K562 (cell line): ENCODE measurements around the gene OOSP4A. TPM values are rescaled to one million over a fixed set of nuclear protein-coding genes. Genes with fewer than 3 reads are reported as not detected.
A peak's percentile ranks its signal among the peaks of the same experiment; 100 is the strongest.

Source experiments
- ATAC-seq: fragments of 200-7000 bp; cut with Tn5 transposase; 3 replicates; pipeline ENCODE4 v1.9.1; 2020; ENCODE audit warnings: moderate library complexity
- BruUV-seq: library from RNA; stranded (reverse); fragments of 400-500 nt; replicated peaks from 2 replicates; lab custom pipeline; 2021; lab: Mats Ljungman, UMichigan
- CTCF ChIA-PET: fragments of 300-600 bp; formaldehyde crosslinking; extraction: SDS; loops from one replicate; lab custom pipeline; 2021; ENCODE audit warnings: low intra/inter-chr PET ratio; lab: Yijun Ruan, JAX
- POLR2A ChIA-PET: fragments of 300-600, 350-650 bp; sonication (Branson Sonifier 250); formaldehyde crosslinking; extraction: SDS; loops from one replicate; lab custom pipeline; 2021; ENCODE audit warnings: antibody characterized with exemption, inconsistent platforms; lab: Yijun Ruan, JAX
- DNase-seq, 4 experiments: peaks; one replicate each; pipeline versions ENCODE4 v3.0.0 to v3.0.0-alpha.2; 2011 to 2018; ENCODE audit warnings: low spot score in 3 of 4, mixed read lengths in 3 of 4; ENCODE audit errors: extremely low read depth in 1 of 4
- FAIRE-seq: peaks from 2 replicates; lab custom pipeline; 2011; peaks lifted over from hg19 to GRCh38; lab: Jason Lieb, UNC
- H2AFZ ChIP-seq: 2 replicates; pipeline ENCODE4 v1.6.0; 2011; ENCODE audit warnings: low read depth, low read length, control low read depth, inconsistent platforms
- H3K27ac ChIP-seq: fragments of 200-600 bp; 3 replicates; pipeline ENCODE4 v1.8.0; 2011; ENCODE audit warnings: low read depth, mild to moderate bottlenecking, control low read depth, inconsistent platforms, low read length, moderate library complexity, mixed read lengths; ENCODE audit errors: extremely low read depth
- H3K27me3 ChIP-seq, 2 experiments: fragments of 300-600 bp in 1 of 2; 2 replicates in 1 of 2; 3 replicates in 1 of 2; pipeline versions ENCODE4 v1.6.0 to v1.8.0; 2011; ENCODE audit warnings: inconsistent platforms in 2 of 2, low read length in 2 of 2, mild to moderate bottlenecking in 1 of 2, mixed read lengths in 1 of 2, moderate library complexity in 1 of 2; ENCODE audit not compliant: control insufficient read depth in 2 of 2, insufficient read depth in 2 of 2
- H3K36me3 ChIP-seq: fragments of 300-600 bp; 3 replicates; pipeline ENCODE4 v1.8.0; 2011; ENCODE audit warnings: mild to moderate bottlenecking, low read length, inconsistent platforms; ENCODE audit not compliant: control insufficient read depth, insufficient read depth
- H3K4me1 ChIP-seq, 2 experiments: fragments of 200-600 bp in 1 of 2; replicated peaks in 1 of 2; 2 replicates in 1 of 2; 3 replicates in 1 of 2; pipeline versions ENCODE4 v1.5.1 to v1.8.0; 2011; ENCODE audit warnings: inconsistent platforms in 2 of 2, low read length in 2 of 2, mild to moderate bottlenecking in 1 of 2, mixed read lengths in 1 of 2, moderate library complexity in 1 of 2; ENCODE audit not compliant: control insufficient read depth in 2 of 2, insufficient read depth in 2 of 2
- H3K4me2 ChIP-seq: 2 replicates; pipeline ENCODE4 v1.6.1; 2011; ENCODE audit warnings: low read length, control low read depth, inconsistent platforms, mixed read lengths; ENCODE audit not compliant: insufficient read depth
- H3K4me3 ChIP-seq: fragments of 200-600 bp; sonication (generic), shearing (Covaris generic); 2 replicates; pipeline ENCODE4 v1.5.1; 2016; ENCODE audit warnings: control low read depth, inconsistent platforms
- H3K79me2 ChIP-seq: fragments of 200-600 bp; 3 replicates; pipeline ENCODE4 v1.8.0; 2011; ENCODE audit warnings: low read length, inconsistent platforms; ENCODE audit not compliant: control insufficient read depth, insufficient read depth
- H3K9ac ChIP-seq, 2 experiments: 2 replicates each; pipeline versions ENCODE4 v1.6.0 to v1.6.1; 2011; ENCODE audit warnings: low read depth in 2 of 2, low read length in 2 of 2, control low read depth in 1 of 2, inconsistent platforms in 1 of 2, mild to moderate bottlenecking in 1 of 2, mixed read lengths in 1 of 2; ENCODE audit not compliant: insufficient read depth in 1 of 2
- H3K9me1 ChIP-seq: one replicate; pipeline ENCODE4 v1.6.0; 2011; ENCODE audit warnings: inconsistent platforms, mild to moderate bottlenecking, low read length, moderate library complexity; ENCODE audit not compliant: control insufficient read depth, insufficient read depth
- H3K9me3 ChIP-seq: replicated peaks from 2 replicates; pipeline ENCODE4 v1.5.1; 2011; ENCODE audit warnings: low read depth, low read length, inconsistent platforms; ENCODE audit not compliant: control insufficient read depth, insufficient read depth
- H4K20me1 ChIP-seq: replicated peaks from 2 replicates; pipeline ENCODE4 v1.6.1; 2011; ENCODE audit warnings: low read length, inconsistent platforms, mixed read lengths; ENCODE audit not compliant: control insufficient read depth, insufficient read depth
- BACH1 ChIP-seq: fragments of 200-800 bp; sonication (Bioruptor generic); IDR thresholded peaks from 2 replicates; pipeline ENCODE4 v1.6.1; 2016; ENCODE audit warnings: missing genetic modification characterization, missing compliant biosample characterization
- CBFA2T2 ChIP-seq: fragments of 450-650 bp; conservative IDR thresholded peaks from 2 replicates; pipeline ENCODE4 v1.6.1; 2017; ENCODE audit warnings: mild to moderate bottlenecking
- CTCF ChIP-seq, 3 experiments: IDR thresholded peaks in 2 of 3; conservative IDR thresholded peaks in 1 of 3; 2 replicates each; pipeline ENCODE4 v1.5.1; 2011 to 2012; ENCODE audit warnings: low read length in 3 of 3, mild to moderate bottlenecking in 3 of 3, control low read depth in 2 of 3, improper control_type of control experiment in 1 of 3, inconsistent platforms in 1 of 3, low read depth in 1 of 3, mixed read lengths in 1 of 3, moderate library complexity in 1 of 3; ENCODE audit not compliant: insufficient read depth in 2 of 3
- E2F8 ChIP-seq: fragments of 450-650 bp; IDR thresholded peaks from 2 replicates; pipeline ENCODE4 v1.7.1; 2018; ENCODE audit warnings: mild to moderate bottlenecking, low read depth; ENCODE audit not compliant: partially characterized antibody
- ERF ChIP-seq: fragments of 450-650 bp; formaldehyde crosslinking; IDR thresholded peaks from 2 replicates; pipeline ENCODE4 v1.4.0; 2020; ENCODE audit warnings: mild to moderate bottlenecking, mixed read lengths
- MAX ChIP-seq: sonication (generic); formaldehyde crosslinking; IDR thresholded peaks from 2 replicates; pipeline ENCODE4 v1.9.0; 2022; ENCODE audit warnings: mild to moderate bottlenecking, missing genetic modification reagents
- SMARCE1 ChIP-seq: fragments of 450-650 bp; IDR thresholded peaks from 2 replicates; pipeline ENCODE4 v1.7.1; 2016; ENCODE audit warnings: mild to moderate bottlenecking
- ZFX ChIP-seq: sonication (generic); formaldehyde crosslinking; IDR thresholded peaks from 2 replicates; pipeline ENCODE4 v1.8.0; 2022; ENCODE audit warnings: mild to moderate bottlenecking, missing genetic modification reagents, moderate library complexity
- ZNF146 ChIP-seq: IDR thresholded peaks from one replicate; pipeline ENCODE4 v1.6.1; 2018; ENCODE audit warnings: missing compliant biosample characterization; ENCODE audit not compliant: unreplicated experiment
- ZNF408 ChIP-seq: fragments of 250-450 bp; sonication (Bioruptor Pico); IDR thresholded peaks from 2 replicates; pipeline ENCODE4 v1.4.0; 2020; ENCODE audit warnings: low read depth, mild to moderate bottlenecking, moderate library complexity
- WGBS: fragments of 100-300 bp; shearing (Covaris generic); methylation state at CpG from one replicate; pipeline ENCODE4 v1.1.6; 2016; ENCODE audit warnings: low coverage, mixed read lengths; ENCODE audit not compliant: insufficient coverage; ENCODE audit errors: missing lambda C conversion rate; 5-methylcytosine and 5-hydroxymethylcytosine counted together
- in situ Hi-C: fragments of 300-500 bp; cut with MboI; formaldehyde crosslinking; loops from 4 replicates; pipeline ENCODE4 v1.15.0; 2018; ENCODE audit warnings: inconsistent platforms, mixed read lengths
- intact Hi-C: fragments of 100-400 bp; cut with micrococcal nuclease; formaldehyde crosslinking; loops from 2 replicates; pipeline ENCODE4 v1.14.2; 2022
- polyA plus RNA-seq, 8 experiments: library from polyadenylated mRNA; depleted of rRNA in 4 of 8; stranded (reverse) in 5 of 8; unstranded in 3 of 8; fragments of >200 nt; fragmentation: Nextera tagmentation in 2 of 8; fragmentation: Illumina TruSeq in 1 of 8; extraction: Ambion mirVana in 2 of 8; extraction: Trizol in 1 of 8; gene quantifications; 2 replicates each; pipeline versions ENCODE4 v1.2.1 to v1.2.3, GENCODE V29; 2011 to 2014; ENCODE audit warnings: inconsistent platforms in 1 of 8, missing spikeins in 1 of 8
- total RNA-seq, 7 experiments: library from RNA; depleted of rRNA in 6 of 7; stranded (reverse); fragments of >200 nt in 6 of 7; fragmentation: Illumina TruSeq in 2 of 7; extraction: Trizol in 2 of 7; gene quantifications; 2 replicates each; pipeline versions ENCODE4 v1.2.1 to v1.2.3, GENCODE V29; 2011 to 2021; ENCODE audit warnings: low replicate concordance in 1 of 7
- TF ChIP-seq, protein P1 (sequence below): sonication (generic); formaldehyde crosslinking; IDR thresholded peaks from 2 replicates; pipeline ENCODE4 v1.8.1; 2023; ENCODE audit warnings: mild to moderate bottlenecking, missing genetic modification reagents, moderate library complexity
- TF ChIP-seq, protein P2 (sequence below): fragments of 250-450 bp; sonication (Bioruptor Pico); IDR thresholded peaks from 2 replicates; pipeline ENCODE4 v1.4.0; 2020; ENCODE audit warnings: borderline replicate concordance

Gene OOSP4A
- total and polyA plus RNA-seq, 9 of the 15 experiments (the other 6 are each of a cell fraction or from before 2014, with no cell fraction given): 0.40 to 2.4 (median 0.74) TPM; not detected in 2

- POLR2A ChIA-PET: interaction anchor here (0.5 to 1.1 kb wide), 3 partner anchors 9 to 1375 kb away, joined by 3 to 4 read pairs (median 4); no protein-coding TSS in a partner anchor
- intact Hi-C loops: loop anchor here (1.0 to 2.0 kb wide), 2 partner anchors 138 to 170 kb away; no protein-coding TSS in a partner anchor
- TF ChIP-seq ZNF146 (CRISPR knock-in tag) (peak; percentile 90), CBFA2T2 (peak; percentile 100), ZNF408 (CRISPR knock-in tag) (no peak), ZFX (no peak), BACH1 (tag) (peak; percentile 87), ERF (peak; percentile 33; the same call in 1 of the 2 replicates), SMARCE1 (peak; percentile 99), CTCF (IDR thresholded peaks at IDR 0.05 in 2 of 3, conservative IDR thresholded peaks at IDR 0.05 in 1 of 3; ENCODE audit: insufficient read depth in 2 of 3, low read depth in 1 of 3, low read length in 3 of 3) (0 out of 6 replicates have a peak, but pooled peaks of 1 of the 3 experiments have one; percentile 1), E2F8 (no peak), MAX (no peak)
- TF ChIP-seq, protein P1, sequence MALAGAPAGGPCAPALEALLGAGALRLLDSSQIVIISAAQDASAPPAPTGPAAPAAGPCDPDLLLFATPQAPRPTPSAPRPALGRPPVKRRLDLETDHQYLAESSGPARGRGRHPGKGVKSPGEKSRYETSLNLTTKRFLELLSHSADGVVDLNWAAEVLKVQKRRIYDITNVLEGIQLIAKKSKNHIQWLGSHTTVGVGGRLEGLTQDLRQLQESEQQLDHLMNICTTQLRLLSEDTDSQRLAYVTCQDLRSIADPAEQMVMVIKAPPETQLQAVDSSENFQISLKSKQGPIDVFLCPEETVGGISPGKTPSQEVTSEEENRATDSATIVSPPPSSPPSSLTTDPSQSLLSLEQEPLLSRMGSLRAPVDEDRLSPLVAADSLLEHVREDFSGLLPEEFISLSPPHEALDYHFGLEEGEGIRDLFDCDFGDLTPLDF (CRISPR knock-in tag): no peak
- TF ChIP-seq, protein P2, sequence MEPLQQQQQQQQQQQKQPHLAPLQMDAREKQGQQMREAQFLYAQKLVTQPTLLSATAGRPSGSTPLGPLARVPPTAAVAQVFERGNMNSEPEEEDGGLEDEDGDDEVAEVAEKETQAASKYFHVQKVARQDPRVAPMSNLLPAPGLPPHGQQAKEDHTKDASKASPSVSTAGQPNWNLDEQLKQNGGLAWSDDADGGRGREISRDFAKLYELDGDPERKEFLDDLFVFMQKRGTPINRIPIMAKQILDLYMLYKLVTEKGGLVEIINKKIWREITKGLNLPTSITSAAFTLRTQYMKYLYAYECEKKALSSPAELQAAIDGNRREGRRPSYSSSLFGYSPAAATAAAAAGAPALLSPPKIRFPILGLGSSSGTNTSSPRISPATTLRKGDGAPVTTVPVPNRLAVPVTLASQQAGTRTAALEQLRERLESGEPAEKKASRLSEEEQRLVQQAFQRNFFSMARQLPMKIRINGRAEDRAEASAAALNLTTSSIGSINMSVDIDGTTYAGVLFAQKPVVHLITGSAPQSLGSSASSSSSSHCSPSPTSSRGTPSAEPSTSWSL (CRISPR knock-in tag): no peak
Measured at GRCh38 chr11:59960502-59961381, 3.1 kb upstream of the OOSP4A start.

More at GRCh38 chr11:59960502-59961381, 3.1 kb upstream of the OOSP4A start:
- FAIRE-seq (peak; percentile 86), ATAC-seq (peak; percentile 88), DNase-seq (peak; percentile 84 to 90 (median 88))
- Histone ChIP-seq H3K79me2 (no peaks in the 10 kb centered on the region), H3K9me1 (no peaks in the 10 kb centered on the region), H3K4me2 (peak overlapping the region; percentile 57; the same call in 1 of the 2 replicates), H3K4me3 (no peak overlapping the region), H2AFZ (peak overlapping the region; percentile 34), H4K20me1 (no peaks in the 10 kb centered on the region), H3K27ac (peak overlapping the region; percentile 90), H3K36me3 (peaks cover 7% of the 10 kb centered on the region; the same call in 2 of the 3 replicates), H3K9ac (peak overlapping the region in 1 of 2 experiments; percentile 36; a peak in 1 of 4 replicates), H3K4me1 (peaks cover 0 to 25% of the 10 kb centered on the region in 2 experiments; a peak in 3 of 5 replicates), H3K9me3 (peaks cover 29% of the 10 kb centered on the region), H3K27me3 (no peaks in the 10 kb centered on the region)
- CTCF ChIA-PET: no interaction called here
- in situ Hi-C loops: no loop called here
- BruUV-seq: no TSS peak
- WGBS: 33% methylated on average over 9 of the region's 9 CpGs
